DND-41 (cell line): ENCODE data around the gene FAM241B.

Experiments
- CTCF ChIP-seq: IDR thresholded peaks from 2 replicates; pipeline ENCODE4 v1.5.1; 2012; ENCODE audit warnings: borderline replicate concordance, low read length, moderate library complexity, mild to moderate bottlenecking; ENCODE audit not compliant: poor library complexity, severe bottlenecking; ENCODE audit errors: extremely low read depth
- EZH2 ChIP-seq: IDR thresholded peaks from 3 replicates; pipeline ENCODE4 v1.6.1; 2012; ENCODE audit warnings: borderline replicate concordance, low read depth, mild to moderate bottlenecking, moderate library complexity, low read length, inconsistent platforms; ENCODE audit not compliant: severe bottlenecking

- TF ChIP-seq CTCF = no peak
- no peak for TF ChIP-seq EZH2
Measured at GRCh38 chr10:69653561-69653960, 23.5 kb downstream of the FAM241B start.
